CD4-positive, alpha-beta T cell treated with Interleukin-21 for 1 hour (primary cell): Measurements from ENCODE around the gene SIGLEC7.

Experiments used
- DNase-seq: peaks from one replicate; pipeline ENCODE4 v3.0.0-alpha.2; 2020

The SIGLEC7 gene

DNA sequence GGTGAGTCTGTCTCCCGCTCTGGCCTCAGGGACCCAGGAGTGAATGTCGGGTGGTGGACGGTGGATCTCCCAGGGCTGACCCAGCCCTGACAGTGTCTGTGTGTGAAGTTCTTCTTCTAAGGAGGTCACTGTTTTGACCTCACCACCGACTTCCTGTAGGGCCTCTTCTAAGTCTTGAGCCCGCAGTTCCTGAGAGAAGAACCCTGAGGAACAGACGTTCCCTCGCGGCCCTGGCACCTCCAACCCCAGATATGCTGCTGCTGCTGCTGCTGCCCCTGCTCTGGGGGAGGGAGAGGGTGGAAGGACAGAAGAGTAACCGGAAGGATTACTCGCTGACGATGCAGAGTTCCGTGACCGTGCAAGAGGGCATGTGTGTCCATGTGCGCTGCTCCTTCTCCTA is at the start of gene SIGLEC7:
Gene SIGLEC7, plus strand, starts transcription at position 183 of the 400 bp plus-strand sequence. Its CDS starts 69 bp downstream, at position 252.
- DNase-seq, result no peak

DNA sequence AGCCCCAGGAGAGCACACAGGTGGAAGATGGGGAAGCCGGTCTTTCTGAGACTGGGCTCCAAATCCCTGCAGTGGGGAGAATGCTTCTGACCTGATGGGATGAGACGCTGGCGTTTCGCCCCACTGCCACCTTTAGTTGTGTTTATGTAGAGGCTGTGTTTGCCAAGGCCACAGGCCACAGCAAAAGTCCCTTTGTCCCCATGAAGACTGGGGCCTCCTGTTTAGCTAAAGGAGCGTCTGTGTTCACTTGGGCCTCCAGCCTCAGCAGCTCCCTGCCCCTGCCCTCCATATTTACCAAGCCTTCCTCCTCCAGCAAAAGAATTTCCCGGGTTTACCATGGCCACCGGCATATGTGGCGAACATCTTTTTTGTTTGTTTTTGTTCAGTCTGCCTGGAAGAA is 49.0 kb upstream of the SIGLEC7 start:
- DNase-seq, result no peak

DNA sequence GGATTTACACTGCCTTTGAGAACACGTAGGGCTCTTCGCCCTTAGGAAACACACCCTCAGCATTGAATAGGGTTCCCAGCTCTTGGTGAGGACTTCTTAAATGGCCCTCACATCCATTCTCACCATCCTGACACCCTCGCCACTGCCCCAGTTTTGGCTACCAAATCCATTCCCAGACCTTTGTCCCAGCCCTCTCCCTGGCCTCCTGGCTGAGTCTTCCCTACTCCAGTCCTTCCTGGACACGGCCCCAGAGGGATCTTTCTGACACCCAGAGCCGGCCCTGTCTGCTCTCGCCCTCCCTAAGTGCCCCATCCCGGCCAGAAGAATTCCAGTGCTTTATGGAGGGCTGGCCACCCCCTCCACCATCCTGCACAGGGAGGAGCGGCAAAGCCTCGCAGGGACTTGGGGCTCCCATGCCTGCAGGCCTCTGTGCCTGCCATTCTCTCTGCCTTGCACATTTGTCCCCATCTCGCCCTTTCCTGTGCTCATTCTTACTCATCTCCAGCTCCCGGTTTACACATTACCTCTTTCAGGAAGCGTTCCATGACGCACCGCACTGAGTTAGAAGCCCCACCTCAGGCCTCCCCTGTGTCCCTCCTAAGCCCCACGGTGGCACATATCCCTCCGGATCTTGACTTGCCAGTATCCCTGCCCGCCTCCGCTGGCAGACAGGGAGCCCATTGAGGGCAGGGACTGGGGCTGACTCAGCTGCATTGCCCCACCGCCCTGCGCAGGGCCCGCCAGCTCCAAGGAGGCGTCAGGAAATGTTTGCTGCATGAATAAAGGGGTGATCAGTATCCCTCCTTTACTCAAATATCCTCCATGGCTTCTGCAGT is 48.4 kb upstream of the SIGLEC7 start:
- DNase-seq, result no peak

DNA sequence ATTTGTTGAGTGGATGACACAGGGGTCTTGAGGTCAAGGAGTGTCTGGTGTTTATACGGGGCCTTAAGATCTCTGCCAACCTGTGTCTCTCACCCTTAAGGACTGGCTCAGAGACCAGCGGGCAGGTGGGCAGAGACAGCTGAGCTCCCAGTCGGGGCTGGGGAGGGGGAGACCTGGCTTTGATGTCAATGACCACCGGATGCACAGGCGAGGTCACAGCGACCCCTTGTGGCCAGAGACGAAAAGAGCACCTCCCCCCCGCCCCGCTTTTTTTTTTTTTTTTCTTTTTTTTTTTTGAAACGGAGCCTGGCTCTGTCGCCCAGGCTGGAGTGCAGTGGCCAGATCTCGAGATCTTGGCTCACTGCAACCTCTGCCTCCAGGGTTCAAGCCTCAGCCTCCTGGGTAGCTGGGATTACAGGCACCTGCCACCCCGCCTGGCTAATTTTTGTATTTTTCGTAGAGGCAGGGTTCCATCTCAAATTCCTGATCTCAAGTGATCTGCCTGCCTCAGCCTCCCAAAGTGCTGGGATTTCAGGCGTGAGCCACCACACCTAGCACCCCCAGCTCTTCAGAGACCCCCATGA is 47.3 kb upstream of the SIGLEC7 start:
- DNase-seq, result peak; percentile 23

DNA sequence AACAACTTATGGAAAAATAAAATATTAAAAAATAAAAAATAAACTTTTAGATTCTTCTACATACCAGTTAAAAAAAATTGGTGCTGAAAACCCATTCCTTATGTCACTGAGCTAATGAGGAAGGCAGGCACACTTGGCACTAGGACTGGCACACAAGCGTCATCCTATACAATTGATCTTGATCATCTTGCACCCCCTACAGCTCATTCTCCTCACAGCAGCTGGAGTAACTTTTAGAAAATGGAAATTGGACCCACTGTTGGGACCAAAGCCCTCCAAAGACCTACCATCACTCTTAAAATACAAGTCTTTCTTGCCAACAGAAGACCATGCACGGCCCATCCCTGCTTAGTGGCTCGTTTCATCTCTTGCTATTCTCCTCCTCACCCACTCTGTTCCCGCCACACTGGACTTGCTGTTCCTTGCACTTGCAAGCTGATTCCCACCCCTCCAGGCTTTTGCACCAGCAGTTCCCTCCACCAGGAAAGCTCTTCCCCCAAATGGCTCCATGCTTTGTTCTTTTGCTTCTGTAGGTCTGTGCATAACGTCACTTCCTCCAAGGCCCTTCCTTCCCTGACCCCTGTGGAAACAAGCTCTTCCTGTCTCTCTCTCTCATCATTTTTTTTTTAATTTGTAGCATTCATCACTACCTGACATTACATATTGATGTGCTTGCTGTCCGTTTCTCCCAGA is 45.5 kb upstream of the SIGLEC7 start:
- DNase-seq, result peak; percentile 13

DNA sequence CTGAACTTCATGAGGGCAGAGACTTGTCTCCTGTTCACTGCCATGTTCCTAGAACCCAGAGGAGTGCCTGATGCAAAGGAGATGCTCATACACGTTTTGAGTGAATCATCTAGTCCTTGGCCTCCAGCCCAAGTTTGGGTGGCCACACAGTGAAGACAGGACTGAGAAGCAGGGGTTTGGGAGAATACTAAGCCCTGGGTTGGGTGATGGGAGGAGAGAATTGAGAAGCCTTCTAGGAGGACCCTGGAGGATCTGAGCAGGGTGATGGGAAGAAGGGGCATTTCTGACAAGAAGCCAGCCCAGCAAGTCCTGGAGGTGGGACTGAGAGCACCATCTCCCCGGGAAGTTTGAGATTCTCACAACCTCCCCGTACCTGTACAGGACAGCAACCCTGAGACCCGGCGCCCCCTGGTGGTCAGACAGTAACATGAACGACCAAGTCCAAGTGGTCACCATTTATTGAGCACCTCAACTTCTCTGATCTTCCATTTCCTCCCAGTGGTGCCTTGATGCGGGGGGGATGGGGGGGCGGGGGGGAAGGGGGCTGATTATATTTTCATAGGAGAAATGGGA is 44.8 kb upstream of the SIGLEC7 start:
- peak; percentile 69 for DNase-seq

DNA sequence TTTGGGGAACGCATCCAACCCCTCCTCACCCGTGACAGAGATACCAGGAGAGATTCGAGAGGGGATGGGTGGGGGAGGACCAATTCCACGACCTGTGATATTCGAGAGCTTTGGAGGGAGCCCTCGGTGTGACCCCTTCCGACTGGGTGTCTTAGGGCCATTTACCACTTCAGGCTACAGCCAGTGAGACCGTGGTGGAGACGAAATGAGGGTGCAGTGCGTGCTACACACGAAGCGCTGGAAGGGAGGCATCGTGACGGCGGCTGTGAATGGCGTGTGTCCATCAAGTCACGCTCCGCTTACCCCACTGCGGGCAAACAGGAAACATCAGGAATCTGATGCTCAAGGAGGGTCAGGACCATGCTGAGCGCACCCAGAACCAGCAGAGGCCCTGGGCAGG is 44.3 kb upstream of the SIGLEC7 start:
- DNase-seq, result no peak

DNA sequence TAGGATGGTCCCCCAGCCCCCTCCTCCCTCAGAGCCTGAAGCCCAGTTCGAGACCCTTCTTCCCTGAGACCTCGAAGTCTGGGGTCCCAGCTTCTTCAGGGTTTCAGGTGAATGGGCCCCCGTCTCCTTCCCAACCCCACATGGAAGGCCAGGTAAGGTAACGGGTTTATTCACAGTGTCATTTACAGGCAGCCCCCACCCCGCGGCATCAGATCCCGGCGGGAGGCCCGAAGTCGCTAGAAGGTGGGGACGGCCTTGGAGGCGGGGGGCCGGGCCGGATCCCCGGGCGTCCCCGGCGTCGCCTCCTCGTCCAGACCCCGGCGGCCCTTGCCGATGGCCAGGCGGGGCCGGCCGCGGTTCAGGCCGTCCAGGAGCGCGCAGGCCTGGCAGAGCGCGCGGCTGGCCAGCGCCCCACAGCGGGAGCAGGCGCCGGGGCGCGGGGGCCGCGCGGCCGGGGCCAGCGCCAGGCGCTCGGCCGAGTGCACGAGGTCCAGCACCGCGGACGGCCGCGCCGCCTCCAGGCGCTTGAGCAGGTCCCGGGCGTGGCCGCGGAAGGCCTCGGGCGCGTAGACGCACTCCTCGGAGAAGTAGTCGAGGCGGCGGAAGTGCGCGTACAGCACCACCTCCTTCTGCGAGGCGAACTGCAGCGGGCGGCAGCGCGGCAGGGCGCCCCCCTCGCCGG is 43.6 kb upstream of the SIGLEC7 start:
- peak; percentile 49 for DNase-seq

DNA sequence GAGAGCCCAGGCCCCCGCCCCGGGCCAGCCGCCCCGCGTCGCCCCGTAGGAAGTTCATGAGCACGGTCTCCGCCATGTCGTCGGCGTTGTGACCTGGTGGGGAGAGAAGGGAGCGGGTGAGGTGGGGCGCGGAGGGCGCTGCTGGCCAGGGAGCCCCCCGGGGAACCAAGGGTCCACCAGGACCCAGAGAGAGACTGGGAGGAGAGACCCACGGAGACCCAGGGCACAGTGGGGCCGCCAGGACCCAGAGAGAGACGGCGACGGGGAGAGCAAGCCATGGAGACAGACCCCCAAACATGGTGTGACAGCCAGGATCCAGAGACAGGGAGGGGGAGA is 43.1 kb upstream of the SIGLEC7 start:
- no peak for DNase-seq

DNA sequence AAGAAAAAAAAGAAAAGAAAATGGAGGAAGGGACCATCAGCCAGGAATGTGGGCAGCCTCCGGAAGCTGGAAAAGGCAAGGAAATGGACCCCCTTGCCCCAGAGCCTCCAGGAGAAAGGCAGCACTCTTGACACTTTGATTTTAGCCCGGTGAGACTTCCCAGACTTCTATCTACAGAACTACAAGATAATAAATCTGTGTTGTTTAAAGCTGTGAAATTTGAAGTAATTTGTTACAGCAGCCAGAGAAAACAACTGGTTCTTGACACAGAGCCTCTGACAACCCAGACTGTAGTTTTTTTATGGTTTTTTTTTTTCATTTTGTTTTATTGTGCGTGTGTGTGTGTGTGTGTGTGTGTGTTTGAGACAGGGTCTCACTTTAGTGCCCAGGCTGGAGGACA is 41.5 kb upstream of the SIGLEC7 start:
- no peak for DNase-seq

DNA sequence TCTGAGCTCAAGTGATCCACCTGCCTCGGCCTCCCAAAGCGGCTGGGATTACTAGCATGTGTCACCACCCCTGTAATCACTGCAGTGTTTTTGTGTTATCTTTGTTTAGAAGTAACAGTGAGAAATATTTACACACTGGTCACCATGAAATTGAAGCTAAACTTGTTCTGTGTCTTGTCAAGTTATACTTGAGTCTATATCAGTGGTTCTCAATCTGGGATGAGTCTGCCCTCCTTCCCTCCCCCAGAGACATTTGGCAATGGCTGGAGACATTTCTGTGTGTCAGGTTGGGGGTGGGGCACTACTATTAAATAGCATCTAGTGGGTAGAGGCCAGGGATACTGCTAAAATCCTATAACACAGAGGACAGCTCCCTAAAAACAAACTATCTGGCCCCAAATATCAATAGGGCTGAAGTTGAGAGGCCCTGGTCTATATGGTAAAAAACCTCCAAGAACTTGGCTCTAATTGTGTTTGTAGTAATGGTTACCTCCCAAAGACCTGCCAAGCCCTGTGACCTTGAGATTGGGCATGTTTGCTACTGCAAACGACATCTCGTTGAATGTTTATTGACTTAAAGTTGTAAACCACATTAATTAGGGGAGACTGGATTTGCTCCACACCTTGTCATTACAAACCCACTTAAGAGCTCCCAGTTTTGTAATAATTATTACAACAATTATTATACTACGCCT is 40.8 kb upstream of the SIGLEC7 start:
- no peak for DNase-seq

DNA sequence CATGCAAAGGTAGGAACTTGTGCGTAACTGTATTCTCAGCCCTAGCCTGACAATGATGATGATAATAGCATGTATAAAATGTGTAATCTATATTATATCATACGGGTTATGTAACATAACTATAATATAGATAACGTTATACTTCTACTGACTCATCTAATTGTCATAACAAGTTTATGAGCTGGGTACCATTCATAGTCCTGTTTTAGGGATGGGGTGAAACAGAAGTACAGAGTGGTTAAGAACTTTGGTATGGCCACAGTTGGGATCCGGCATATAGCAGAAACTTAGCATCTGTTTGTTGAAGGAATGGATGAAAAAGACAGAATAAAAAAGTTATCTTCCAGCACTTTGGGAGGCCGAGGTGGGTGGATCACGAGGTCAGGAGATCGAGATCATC is 39.1 kb upstream of the SIGLEC7 start:
- no peak for DNase-seq

DNA sequence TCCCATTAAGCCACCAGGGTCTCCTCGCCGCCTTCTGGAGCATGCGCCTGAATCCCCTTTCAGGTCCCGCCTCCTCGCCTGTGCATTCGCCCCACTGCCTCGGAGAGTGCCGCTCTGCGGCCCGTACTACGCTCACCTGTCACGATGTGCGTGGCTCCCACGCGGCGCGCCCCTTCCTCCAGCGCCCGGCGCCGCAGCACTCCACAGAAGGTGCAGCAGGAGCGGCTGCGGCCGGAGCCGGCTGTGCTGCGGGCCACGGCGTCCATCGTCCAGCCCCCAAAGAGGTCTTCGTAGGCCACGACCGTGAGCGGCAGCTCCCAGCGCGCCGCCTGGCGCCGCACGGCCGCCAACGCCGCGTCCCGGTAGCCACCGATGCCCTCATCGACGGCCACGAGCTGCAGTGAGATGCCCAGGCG is 38.2 kb upstream of the SIGLEC7 start:
- no peak for DNase-seq

DNA sequence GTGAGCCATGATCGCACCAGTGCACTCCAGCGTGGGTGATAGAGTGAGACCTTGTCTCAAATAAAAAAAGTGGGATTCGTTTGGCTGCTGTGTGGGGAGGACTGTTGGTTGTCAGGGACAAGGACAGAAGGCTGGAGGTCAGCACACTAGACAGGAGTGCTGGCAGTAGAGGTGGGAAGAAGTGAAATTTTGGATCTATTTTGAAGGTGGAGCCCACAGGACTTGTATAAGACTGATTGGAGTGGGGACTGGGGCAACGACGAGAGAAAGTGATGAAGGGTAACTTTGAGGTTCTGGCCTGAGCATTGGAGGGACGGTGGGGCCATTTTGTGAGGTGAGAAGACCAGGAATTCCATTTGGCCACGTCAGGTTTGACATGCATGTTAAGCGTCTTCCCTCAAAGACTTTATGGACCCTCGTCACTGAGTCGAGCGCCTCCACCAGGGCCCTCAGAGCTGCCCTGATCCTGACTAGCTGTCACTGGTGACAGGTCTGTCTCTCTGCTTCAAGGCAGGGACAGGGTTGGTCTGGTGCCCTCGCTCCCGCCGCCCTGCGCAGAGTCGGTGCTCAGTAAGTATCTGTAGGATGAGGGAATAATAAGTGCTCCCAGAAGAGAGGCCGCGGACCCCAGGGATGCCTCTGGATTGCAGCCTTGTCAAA is 34.6 kb upstream of the SIGLEC7 start:
- DNase-seq, result no peak

DNA sequence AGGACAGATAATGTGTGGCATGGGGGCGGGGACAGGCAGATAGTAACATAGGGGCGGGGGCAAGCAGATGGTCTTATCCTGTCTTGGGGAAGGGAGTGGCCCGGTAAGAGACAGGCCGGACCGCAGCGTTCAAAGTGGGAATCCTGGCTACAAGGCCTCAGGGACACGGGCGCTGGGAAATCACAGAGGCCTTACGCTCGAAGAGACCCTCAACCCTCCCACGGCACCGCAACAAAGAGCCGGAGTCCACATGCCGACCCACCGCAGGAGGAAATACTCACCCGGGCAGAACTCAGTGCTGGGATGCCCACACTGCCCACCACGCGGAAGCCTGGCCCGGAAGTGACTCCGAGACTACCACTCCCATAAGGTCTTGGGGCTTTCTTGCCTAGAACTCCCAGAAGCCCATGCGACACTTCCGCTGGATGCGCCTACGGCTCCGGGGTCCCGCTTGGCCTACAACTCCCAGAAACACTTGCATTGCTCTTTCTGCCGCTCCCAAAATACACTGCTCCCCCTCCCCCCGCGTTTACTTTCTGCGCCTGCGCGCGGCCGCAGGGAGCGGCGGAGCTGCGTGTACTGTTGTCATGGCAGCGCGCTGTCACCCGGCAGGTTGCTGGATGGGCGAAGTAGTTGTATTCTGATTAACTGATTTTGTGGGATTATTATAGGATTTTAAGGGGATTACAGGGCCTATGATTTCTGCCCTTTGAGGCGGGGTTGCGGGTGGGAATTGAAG is 33.9 kb upstream of the SIGLEC7 start, which contains the start of gene CTU1:
Gene CTU1, minus strand, starts transcription at position 344 of the 739 bp plus-strand sequence. CDS start 3,840 bp downstream, outside the sequence.
- peak; percentile 99 for DNase-seq

DNA sequence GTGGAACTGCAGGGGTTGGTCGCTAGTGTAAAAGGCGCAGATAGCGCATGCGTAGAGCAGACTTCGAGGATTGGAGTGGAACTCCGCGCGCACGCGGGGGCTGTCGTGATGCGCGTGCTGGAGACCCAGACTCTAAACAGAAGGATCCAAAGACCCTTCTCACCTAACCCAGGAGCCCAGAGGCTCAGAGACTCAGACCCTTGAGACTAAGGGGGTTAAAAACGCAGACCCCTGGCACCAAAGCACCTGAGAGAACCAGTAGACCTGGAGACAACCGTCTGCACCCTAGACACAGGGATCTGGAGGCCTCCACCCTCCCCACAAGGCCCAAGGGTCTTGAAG is 33.3 kb upstream of the SIGLEC7 start:
- no peak for DNase-seq

DNA sequence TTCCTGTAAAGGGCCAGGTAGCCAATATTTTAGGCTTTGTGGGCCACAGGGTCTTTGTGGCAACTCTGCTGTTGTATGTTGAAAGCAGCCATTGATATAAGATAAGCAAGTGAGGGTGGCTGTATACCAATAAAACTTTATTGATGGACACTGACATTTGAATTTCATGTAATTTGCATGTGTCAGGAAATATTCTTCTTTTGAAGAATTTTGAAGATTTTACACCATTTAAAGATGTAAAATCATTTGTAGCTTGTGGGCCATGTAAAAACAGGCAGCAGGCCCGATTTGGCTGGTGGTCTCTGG is 31.5 kb upstream of the SIGLEC7 start:
- DNase-seq, result no peak

DNA sequence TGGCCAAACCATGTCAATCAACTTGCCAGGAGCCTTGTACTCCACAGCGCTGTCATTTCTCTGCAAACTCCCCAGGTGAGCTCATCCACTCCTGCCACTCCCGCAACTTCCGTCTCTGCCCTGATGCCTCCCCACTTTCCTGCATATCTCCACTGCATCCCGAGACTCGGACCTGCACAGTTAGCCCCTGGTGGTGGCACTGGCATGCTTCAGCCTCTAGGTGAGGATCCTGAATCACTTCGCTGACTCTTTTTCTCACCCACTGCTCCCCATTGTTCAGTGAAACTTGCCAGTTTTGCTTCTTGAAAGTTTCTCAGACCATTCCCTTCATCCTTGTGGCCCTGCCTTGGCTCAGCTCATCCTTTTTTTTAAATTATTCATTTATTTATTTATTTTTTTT is 30.5 kb upstream of the SIGLEC7 start:
- DNase-seq, result no peak

DNA sequence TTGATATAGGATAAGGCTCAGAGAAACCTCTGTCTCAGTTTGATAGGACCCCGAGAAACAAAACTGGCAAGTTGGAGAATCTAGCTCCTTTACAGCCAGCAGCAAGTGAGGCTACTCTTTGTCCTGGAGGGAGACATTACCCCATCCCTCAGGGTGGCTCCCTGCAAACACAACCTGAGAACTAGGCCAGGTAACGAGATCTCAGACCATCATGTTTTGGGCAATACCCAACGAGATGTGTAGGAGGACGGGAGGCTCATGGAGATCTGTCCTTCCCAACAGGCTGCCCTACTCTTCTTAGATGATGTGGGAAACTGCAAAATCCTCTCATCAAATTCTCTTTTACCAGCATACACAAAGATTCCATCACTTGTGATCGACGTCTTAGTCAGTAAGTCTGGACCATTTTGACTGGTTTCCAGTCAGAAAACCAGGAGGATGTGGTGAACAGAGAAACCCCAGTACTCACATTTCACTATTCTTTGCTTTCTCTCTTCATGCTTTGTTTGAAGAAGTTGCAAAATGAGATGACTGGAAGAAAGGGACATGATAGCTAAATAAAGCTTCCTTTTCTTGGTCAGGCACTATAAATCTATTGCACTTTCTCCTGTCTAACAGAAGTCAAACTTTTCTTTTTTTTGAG is 27.9 kb upstream of the SIGLEC7 start:
- DNase-seq, result peak; percentile 33

DNA sequence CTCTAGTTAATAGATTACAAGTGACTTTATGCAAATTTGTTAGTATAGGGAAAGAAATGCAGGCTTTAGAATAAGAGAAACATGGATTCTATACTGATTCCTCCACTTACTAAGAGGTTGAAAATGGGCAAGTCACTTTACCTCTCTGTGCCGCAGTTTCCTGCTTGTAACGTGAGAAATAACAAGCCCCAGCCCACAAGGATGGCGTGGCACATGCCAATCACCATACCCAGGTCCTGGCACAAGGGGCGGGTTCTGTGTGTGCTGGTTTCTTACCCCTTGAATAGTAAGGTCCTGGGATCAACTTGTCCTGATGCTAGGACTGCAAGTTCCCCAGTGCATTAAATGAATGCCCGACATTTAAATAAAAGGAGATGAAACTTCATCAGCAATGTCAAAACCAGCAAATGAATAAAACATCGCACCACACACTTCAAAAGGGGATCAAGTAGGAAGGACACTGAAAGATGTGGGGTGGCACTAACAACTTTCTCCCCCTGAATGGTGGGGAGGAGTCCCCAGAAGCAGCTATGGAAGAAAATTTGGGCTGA is 25.3 kb upstream of the SIGLEC7 start:
- DNase-seq, result peak; percentile 40

DNA sequence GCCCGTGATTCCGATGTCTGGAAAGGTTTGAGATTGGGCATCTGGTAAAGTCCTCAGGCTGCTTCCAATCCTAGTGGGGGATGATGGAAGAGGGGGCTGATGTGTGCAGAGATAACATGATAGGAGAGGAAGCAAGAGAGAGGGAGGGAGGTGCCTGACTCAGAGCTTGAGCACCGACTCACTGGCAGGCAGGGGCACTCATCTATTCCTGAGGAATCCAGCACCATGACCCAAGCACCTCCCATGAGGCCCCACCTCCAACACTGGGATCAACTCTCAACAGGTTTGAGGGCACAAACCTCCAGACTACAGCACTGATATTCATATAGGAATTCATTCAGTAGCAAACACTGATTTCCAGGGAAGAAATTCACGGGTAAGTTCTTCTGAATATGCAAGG is 23.0 kb upstream of the SIGLEC7 start:
- DNase-seq, result no peak
